OCI-LY3 (cell line): ENCODE data around the gene RPUSD3.

Experiments
- CTCF ChIP-seq: fragments of 200-600, 300-600 bp; sonication (generic); IDR thresholded peaks from 2 replicates; pipeline ENCODE4 v1.5.1; 2014; ENCODE audit warnings: antibody characterized with exemption, low read length, low read depth
- EZH2phosphoT487 ChIP-seq: fragments of 200-600 bp; shearing (Covaris generic); IDR thresholded peaks from 2 replicates; pipeline ENCODE4 v1.6.1; 2018; ENCODE audit warnings: antibody characterized with exemption, mixed run types, low read depth

- no peak for TF ChIP-seq CTCF
- no peak for TF ChIP-seq EZH2phosphoT487
Measured at GRCh38 chr3:9791790-9792404, 51.9 kb downstream of the RPUSD3 start.
